ENCODE data around the gene NFIA. TPM values are rescaled to one million over a fixed set of nuclear protein-coding genes. Genes with fewer than 3 reads are reported as not detected.

The NFIA gene
- total RNA-seq, 1 experiment from 2014 or later, result 38.6 TPM

DNA sequence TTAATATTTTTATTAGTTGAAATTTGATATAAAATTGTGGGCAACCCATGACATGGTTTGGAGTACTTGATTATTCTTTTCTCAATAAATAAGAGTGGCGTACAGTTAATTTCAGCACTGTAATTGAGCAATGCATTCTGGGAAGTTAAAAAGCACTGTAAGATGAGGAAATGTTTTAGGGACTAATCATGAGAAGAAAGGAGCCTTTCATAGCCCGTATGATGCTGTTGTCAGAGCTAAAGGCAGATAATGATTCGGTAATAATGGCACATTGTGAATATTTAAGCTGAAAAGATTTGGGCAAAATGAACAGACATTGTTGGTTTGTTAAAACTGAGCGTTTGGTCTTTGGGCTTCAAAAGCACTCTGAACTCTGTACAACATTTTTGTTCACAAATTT lies 139.3 kb downstream of the NFIA start:
- peak overlapping the region; percentile 43 for H3K4me3 Mint-ChIP-seq (ENCODE audit: low read depth, unreplicated experiment)
- peak overlapping the region; percentile 92 for H3K27ac Mint-ChIP-seq (ENCODE audit: unreplicated experiment)
- no TSS peak for BruUV-seq (replicated peaks)
- CTCF ChIA-PET, result interaction anchor here (1.1 to 1.5 kb wide), 2 partner anchors 63 to 64 kb away, joined by 4 read pairs; no protein-coding TSS in a partner anchor
- H3K36me3 Mint-ChIP-seq (ENCODE audit: insufficient read depth, unreplicated experiment), result no peaks in the 10 kb centered on the region
- H3K9me3 Mint-ChIP-seq (ENCODE audit: low read depth, unreplicated experiment), result no peaks in the 10 kb centered on the region
- TF ChIP-seq CTCF (IDR thresholded peaks at IDR 0.05; ENCODE audit: unreplicated experiment), result no peak
- H3K27me3 Mint-ChIP-seq (ENCODE audit: unreplicated experiment), result no peaks in the 10 kb centered on the region
- peaks cover 11% of the 10 kb centered on the region for H3K4me1 Mint-ChIP-seq (ENCODE audit: low read depth, unreplicated experiment)
- intact Hi-C loops (cut with micrococcal nuclease; ENCODE audit: unreplicated experiment), result loop anchor here (2.0 to 10.0 kb wide), 5 partner anchors 66 to 233 kb away; partner anchors contain the start of gene NFIA
- DNase-seq, result no peak

GRCh38 chr1:61222240-61222639 lies 139.9 kb downstream of the NFIA start:
- Mint-ChIP-seq H3K36me3 (ENCODE audit: insufficient read depth, unreplicated experiment) (no peaks in the 10 kb centered on the region), H3K27ac (ENCODE audit: unreplicated experiment) (peak overlapping the region; percentile 92), H3K4me3 (ENCODE audit: low read depth, unreplicated experiment) (no peak overlapping the region), H3K9me3 (ENCODE audit: low read depth, unreplicated experiment) (no peaks in the 10 kb centered on the region), H3K27me3 (ENCODE audit: unreplicated experiment) (no peaks in the 10 kb centered on the region), H3K4me1 (ENCODE audit: low read depth, unreplicated experiment) (peaks cover 17% of the 10 kb centered on the region)
- no peak for DNase-seq
- BruUV-seq (replicated peaks), result no TSS peak
- intact Hi-C loops (cut with micrococcal nuclease; ENCODE audit: unreplicated experiment), result loop anchor here (5.0 to 10.0 kb wide), 4 partner anchors 65 to 233 kb away; partner anchors contain the start of gene NFIA
- CTCF ChIA-PET, result interaction anchor here (1.1 to 1.5 kb wide), 2 partner anchors 62 to 65 kb away, joined by 4 read pairs; no protein-coding TSS in a partner anchor
- no peak for TF ChIP-seq CTCF (IDR thresholded peaks at IDR 0.05; ENCODE audit: unreplicated experiment)

GRCh38 chr1:61223140-61223539 lies 140.8 kb downstream of the NFIA start:
- no TSS peak for BruUV-seq (replicated peaks)
- Mint-ChIP-seq H3K4me1 (ENCODE audit: low read depth, unreplicated experiment) (peaks cover 22% of the 10 kb centered on the region), H3K36me3 (ENCODE audit: insufficient read depth, unreplicated experiment) (no peaks in the 10 kb centered on the region), H3K27me3 (ENCODE audit: unreplicated experiment) (no peaks in the 10 kb centered on the region), H3K9me3 (ENCODE audit: low read depth, unreplicated experiment) (no peaks in the 10 kb centered on the region), H3K27ac (ENCODE audit: unreplicated experiment) (no peak overlapping the region), H3K4me3 (ENCODE audit: low read depth, unreplicated experiment) (no peak overlapping the region)
- no peak for TF ChIP-seq CTCF (IDR thresholded peaks at IDR 0.05; ENCODE audit: unreplicated experiment)
- CTCF ChIA-PET, result no interaction called here
- intact Hi-C loops (cut with micrococcal nuclease; ENCODE audit: unreplicated experiment), result loop anchor here (5.0 to 10.0 kb wide), 4 partner anchors 64 to 232 kb away; partner anchors contain the start of gene NFIA
- DNase-seq, result no peak

DNA sequence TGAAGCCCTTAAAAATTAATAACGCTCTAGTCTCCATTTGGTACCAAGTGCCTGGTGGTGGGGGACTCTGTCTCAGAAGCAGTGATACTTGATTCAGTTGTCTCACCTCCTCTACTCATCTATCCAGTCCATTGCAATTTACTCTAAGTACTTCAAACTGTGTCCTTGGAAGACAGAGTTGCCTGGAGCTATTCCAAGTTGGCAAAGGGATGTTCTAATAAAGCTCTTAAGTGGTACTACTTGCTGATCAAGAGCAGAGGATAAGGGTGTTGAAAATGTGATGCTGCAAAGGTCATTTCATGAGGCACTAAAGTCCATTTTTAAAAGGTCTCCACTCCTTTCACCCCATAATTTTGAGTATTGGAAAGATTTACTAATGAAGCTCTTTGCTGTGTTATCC lies 142.2 kb downstream of the NFIA start:
- TF ChIP-seq CTCF (IDR thresholded peaks at IDR 0.05; ENCODE audit: unreplicated experiment), result no peak
- Mint-ChIP-seq H3K27me3 (ENCODE audit: unreplicated experiment) (no peaks in the 10 kb centered on the region), H3K27ac (ENCODE audit: unreplicated experiment) (no peak overlapping the region), H3K4me3 (ENCODE audit: low read depth, unreplicated experiment) (no peak overlapping the region), H3K9me3 (ENCODE audit: low read depth, unreplicated experiment) (no peaks in the 10 kb centered on the region), H3K4me1 (ENCODE audit: low read depth, unreplicated experiment) (peaks cover 23% of the 10 kb centered on the region), H3K36me3 (ENCODE audit: insufficient read depth, unreplicated experiment) (no peaks in the 10 kb centered on the region)
- CTCF ChIA-PET, result no interaction called here
- DNase-seq, result no peak
- intact Hi-C loops (cut with micrococcal nuclease; ENCODE audit: unreplicated experiment), result loop anchor here (5.0 to 10.0 kb wide), 4 partner anchors 63 to 230 kb away; partner anchors contain the start of gene NFIA
- no TSS peak for BruUV-seq (replicated peaks)

All from Calu3 (cell line).